Ishikawa (cell line): ENCODE data around the gene SRSF10.

Experiments
- CEBPB ChIP-seq: IDR thresholded peaks from 2 replicates; pipeline ENCODE4 v1.6.1; 2012
- CREB1 ChIP-seq: IDR thresholded peaks from 2 replicates; pipeline ENCODE4 v1.6.1; 2012; ENCODE audit warnings: low read depth
- EGR1 ChIP-seq: IDR thresholded peaks from 2 replicates; pipeline ENCODE4 v1.6.1; 2012
- EP300 ChIP-seq: IDR thresholded peaks from 2 replicates; pipeline ENCODE4 v1.6.1; 2012; ENCODE audit warnings: borderline replicate concordance
- FOXM1 ChIP-seq: IDR thresholded peaks from 2 replicates; pipeline ENCODE4 v1.6.1; 2012; ENCODE audit warnings: low read depth, borderline replicate concordance
- RAD21 ChIP-seq: IDR thresholded peaks from 2 replicates; pipeline ENCODE4 v1.6.1; 2012; ENCODE audit warnings: low read depth
- REST ChIP-seq: IDR thresholded peaks from 2 replicates; pipeline ENCODE4 v1.6.1; 2012; ENCODE audit warnings: low read depth, mild to moderate bottlenecking
- TAF1 ChIP-seq: IDR thresholded peaks from 2 replicates; pipeline ENCODE4 v1.6.1; 2012; ENCODE audit warnings: low read depth, mild to moderate bottlenecking
- TCF12 ChIP-seq: IDR thresholded peaks from 2 replicates; pipeline ENCODE4 v1.6.1; 2012; ENCODE audit warnings: low read depth
- TEAD4 ChIP-seq: IDR thresholded peaks from 2 replicates; pipeline ENCODE4 v1.6.1; 2012
- USF1 ChIP-seq: IDR thresholded peaks from 2 replicates; pipeline ENCODE4 v1.6.1; 2012
- YY1 ChIP-seq: IDR thresholded peaks from 2 replicates; pipeline ENCODE4 v1.6.1; 2012; ENCODE audit warnings: low read depth

DNA sequence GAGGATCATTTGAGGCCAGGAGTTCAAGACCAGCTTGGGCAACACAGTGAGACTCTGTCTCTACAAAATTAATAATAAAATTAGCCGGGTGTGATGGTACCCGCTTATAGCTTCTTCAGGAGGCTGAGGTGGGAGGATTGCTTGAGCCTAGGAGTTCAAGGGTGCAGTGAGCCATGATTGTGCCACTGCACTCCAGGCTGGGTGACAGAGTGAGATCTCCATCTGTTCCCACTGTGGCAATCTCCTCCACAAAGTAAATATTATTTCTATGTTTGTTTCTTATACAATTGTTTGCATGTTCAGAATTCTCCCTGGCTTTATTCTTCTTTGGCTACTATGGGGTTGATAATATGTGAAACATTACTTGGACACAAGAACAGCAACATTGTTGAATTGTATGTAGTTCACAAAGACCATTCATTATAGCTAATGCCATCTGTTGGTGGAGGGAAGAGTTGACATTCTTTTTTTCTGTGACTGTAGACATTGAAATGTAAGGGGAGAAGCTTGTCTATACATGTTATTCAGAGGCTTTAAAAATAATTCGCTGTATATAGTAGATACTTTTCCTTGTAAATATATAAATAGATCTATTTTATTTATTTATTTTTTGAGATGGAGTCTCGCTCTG lies 47.8 kb upstream of the SRSF10 start:
- no peak for TF ChIP-seq TAF1
- TF ChIP-seq REST, result no peak
- TF ChIP-seq CREB1, result no peak
- no peak for TF ChIP-seq FOXM1
- TF ChIP-seq EP300, result no peak
- TF ChIP-seq YY1, result no peak
- TF ChIP-seq TCF12, result no peak
- TF ChIP-seq RAD21, result peak; percentile 64
- TF ChIP-seq USF1, result no peak
- TF ChIP-seq CEBPB, result no peak
- TF ChIP-seq EGR1, result no peak
- TF ChIP-seq TEAD4, result no peak
